Measurements from ENCODE around the gene AKT2.

DNA sequence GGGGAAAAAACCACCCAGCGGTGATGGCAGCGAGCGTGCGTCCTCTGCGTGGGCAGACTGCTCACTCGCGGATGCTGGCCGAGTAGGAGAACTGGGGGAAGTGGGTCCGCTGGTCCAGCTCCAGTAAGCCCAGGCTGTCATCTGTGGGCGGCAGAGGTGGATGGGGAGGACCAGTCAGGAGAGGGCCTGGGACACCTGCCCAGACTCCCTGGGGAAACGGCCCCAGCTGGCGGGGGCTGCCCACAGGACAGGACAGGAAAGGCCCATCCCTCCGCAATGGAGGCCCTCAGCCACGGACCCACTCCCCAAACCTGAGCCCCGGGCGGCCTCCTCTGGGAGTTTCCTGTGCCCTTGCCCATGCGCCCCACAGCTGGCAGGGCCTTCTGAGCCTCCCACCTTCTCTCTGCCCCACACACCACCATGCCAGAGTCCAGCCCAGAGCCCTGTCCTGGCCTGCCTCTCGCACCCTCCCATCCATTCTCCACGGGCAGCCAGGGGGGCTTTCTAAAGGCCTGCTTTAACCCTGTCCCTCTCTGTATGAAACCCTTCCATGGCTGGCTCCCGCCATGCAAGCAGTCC is 51.2 kb downstream of the AKT2 start:
- TF ChIP-seq, protein P1, sequence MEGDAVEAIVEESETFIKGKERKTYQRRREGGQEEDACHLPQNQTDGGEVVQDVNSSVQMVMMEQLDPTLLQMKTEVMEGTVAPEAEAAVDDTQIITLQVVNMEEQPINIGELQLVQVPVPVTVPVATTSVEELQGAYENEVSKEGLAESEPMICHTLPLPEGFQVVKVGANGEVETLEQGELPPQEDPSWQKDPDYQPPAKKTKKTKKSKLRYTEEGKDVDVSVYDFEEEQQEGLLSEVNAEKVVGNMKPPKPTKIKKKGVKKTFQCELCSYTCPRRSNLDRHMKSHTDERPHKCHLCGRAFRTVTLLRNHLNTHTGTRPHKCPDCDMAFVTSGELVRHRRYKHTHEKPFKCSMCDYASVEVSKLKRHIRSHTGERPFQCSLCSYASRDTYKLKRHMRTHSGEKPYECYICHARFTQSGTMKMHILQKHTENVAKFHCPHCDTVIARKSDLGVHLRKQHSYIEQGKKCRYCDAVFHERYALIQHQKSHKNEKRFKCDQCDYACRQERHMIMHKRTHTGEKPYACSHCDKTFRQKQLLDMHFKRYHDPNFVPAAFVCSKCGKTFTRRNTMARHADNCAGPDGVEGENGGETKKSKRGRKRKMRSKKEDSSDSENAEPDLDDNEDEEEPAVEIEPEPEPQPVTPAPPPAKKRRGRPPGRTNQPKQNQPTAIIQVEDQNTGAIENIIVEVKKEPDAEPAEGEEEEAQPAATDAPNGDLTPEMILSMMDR (IDR thresholded peaks at IDR 0.05 in 2 of 3, conservative IDR thresholded peaks at IDR 0.05 in 1 of 3; ENCODE audit: control insufficient read depth in 2 of 3, extremely low read depth in 1 of 3, insufficient read depth in 1 of 3, low read depth in 3 of 3, low read length in 3 of 3), result no peak
- TF ChIP-seq TBL1XR1 (IDR thresholded peaks at IDR 0.05; ENCODE audit: low read depth, low read length) (no peak), ZNF24 (IDR thresholded peaks at IDR 0.05) (no peak), ZNF687 (IDR thresholded peaks at IDR 0.05) (no peak), EGR1 (IDR thresholded peaks at IDR 0.05; ENCODE audit: borderline replicate concordance in 1 of 2, low read depth in 2 of 2, low read length in 2 of 2) (no peak), ZNF384 (IDR thresholded peaks at IDR 0.05; ENCODE audit: borderline replicate concordance, low read depth, low read length) (no peak)

All from GM12878 (cell line).